GM12878 (cell line): ENCODE data around the gene RTCB. TPM values are rescaled to one million over a fixed set of nuclear protein-coding genes. Genes with fewer than 3 reads are reported as not detected.

Experiments used
- ATAC-seq: fragments of 200-7000 bp; cut with Tn5 transposase; 3 replicates; pipeline ENCODE4 v1.9.1; 2020; ENCODE audit warnings: mild to moderate bottlenecking, moderate library complexity
- BruUV-seq: library from RNA; stranded (reverse); fragments of 400-500 nt; replicated peaks from 2 replicates; lab custom pipeline; 2021; lab: Mats Ljungman, UMichigan
- CTCF ChIA-PET: fragments of 300-600 bp; sonication (Branson Sonifier 250); formaldehyde crosslinking; extraction: SDS; loops from one replicate; lab custom pipeline; 2021; ENCODE audit warnings: inconsistent platforms; lab: Yijun Ruan, JAX
- POLR2A ChIA-PET: fragments of 350-600 bp; formaldehyde crosslinking; extraction: SDS; loops from one replicate; lab custom pipeline; 2021; ENCODE audit warnings: inconsistent platforms; lab: Charles Lee
- RAD21 ChIA-PET: fragments of 300-600 bp; sonication (Branson Sonifier 250); formaldehyde crosslinking; loops from one replicate; lab custom pipeline; 2023; ENCODE audit warnings: antibody characterized with exemption; ENCODE audit not compliant: unreplicated experiment; lab: Charles Lee
- SMC1A ChIA-PET: fragments of 300-600 bp; sonication (Branson Sonifier 250); formaldehyde crosslinking; loops from one replicate; lab custom pipeline; 2023; ENCODE audit not compliant: unreplicated experiment, uncharacterized antibody; lab: Charles Lee
- DNase-seq: peaks from one replicate; pipeline ENCODE4 v3.0.0-alpha.2; 2011; ENCODE audit warnings: low read depth, low spot score
- FAIRE-seq: peaks from 3 replicates; lab custom pipeline; 2011; peaks lifted over from hg19 to GRCh38; lab: Jason Lieb, UNC
- H2AFZ ChIP-seq: 2 replicates; pipeline ENCODE4 v1.6.0; 2011; ENCODE audit warnings: low read depth, low read length, control low read depth; ENCODE audit not compliant: control insufficient read depth
- H3K27ac ChIP-seq: 2 replicates; pipeline ENCODE4 v1.5.1; 2011; ENCODE audit warnings: control low read depth; ENCODE audit not compliant: control insufficient read depth, insufficient read depth
- H3K27me3 ChIP-seq, 2 experiments: replicated peaks in 1 of 2; 2 replicates each; pipeline versions ENCODE4 v1.6.0 to v1.6.1; 2011; ENCODE audit warnings: low read length in 1 of 2; ENCODE audit not compliant: control insufficient read depth in 2 of 2, insufficient read depth in 2 of 2
- H3K36me3 ChIP-seq, 2 experiments: 2 replicates each; pipeline ENCODE4 v1.5.1; 2011; ENCODE audit warnings: low read length in 1 of 2; ENCODE audit not compliant: control insufficient read depth in 2 of 2, insufficient read depth in 2 of 2
- H3K4me1 ChIP-seq: 2 replicates; pipeline ENCODE4 v1.6.1; 2011; ENCODE audit warnings: mild to moderate bottlenecking, low read length, moderate library complexity, mixed read lengths; ENCODE audit not compliant: control insufficient read depth, insufficient read depth
- H3K4me2 ChIP-seq: 2 replicates; pipeline ENCODE4 v1.6.0; 2011; ENCODE audit warnings: control low read depth; ENCODE audit not compliant: control insufficient read depth, insufficient read depth
- H3K4me3 ChIP-seq: fragments of 200-600 bp; sonication (generic); 2 replicates; pipeline ENCODE4 v1.5.1; 2016
- H3K79me2 ChIP-seq: 2 replicates; pipeline ENCODE4 v1.6.0; 2011; ENCODE audit warnings: low read length; ENCODE audit not compliant: control insufficient read depth, insufficient read depth
- H3K9ac ChIP-seq: 2 replicates; pipeline ENCODE4 v1.8.0; 2011; ENCODE audit warnings: low read length, control low read depth, mixed read lengths; ENCODE audit not compliant: control insufficient read depth, insufficient read depth
- H3K9me3 ChIP-seq: replicated peaks from 3 replicates; pipeline ENCODE4 v1.5.1; 2011; ENCODE audit warnings: mild to moderate bottlenecking, low read length; ENCODE audit not compliant: control insufficient read depth, insufficient read depth
- H4K20me1 ChIP-seq: 2 replicates; pipeline ENCODE4 v1.6.0; 2011; ENCODE audit not compliant: control insufficient read depth, insufficient read depth
- CTCF ChIP-seq, 3 experiments: IDR thresholded peaks in 2 of 3; conservative IDR thresholded peaks in 1 of 3; 2 replicates each; pipeline ENCODE4 v1.5.1; 2011; ENCODE audit warnings: low read depth in 3 of 3, low read length in 3 of 3, mild to moderate bottlenecking in 3 of 3, control low read depth in 2 of 3, moderate library complexity in 2 of 3, inconsistent platforms in 1 of 3, mixed read lengths in 1 of 3; ENCODE audit not compliant: control insufficient read depth in 2 of 3, insufficient read depth in 1 of 3; ENCODE audit errors: extremely low read depth in 1 of 3
- MEF2A ChIP-seq: IDR thresholded peaks from 2 replicates; pipeline ENCODE4 v1.6.1; 2011; ENCODE audit warnings: low read depth, mild to moderate bottlenecking, low read length, moderate library complexity; ENCODE audit not compliant: insufficient read depth
- RBBP5 ChIP-seq: fragments of 200-600 bp; sonication (generic); conservative IDR thresholded peaks from 2 replicates; pipeline ENCODE4 v1.6.1; 2016
- WGBS: methylation state at CpG from one replicate; pipeline ENCODE4 v1.1.6; 2016; ENCODE audit warnings: low lambda C conversion rate; ENCODE audit not compliant: insufficient replicate concordance, insufficient coverage; ENCODE audit errors: missing lambda C conversion rate; 5-methylcytosine and 5-hydroxymethylcytosine counted together
- in situ Hi-C: fragments of 300-500 bp; cut with MboI; formaldehyde crosslinking; loops from 9 replicates; pipeline ENCODE4 v1.14.3; 2018; ENCODE audit warnings: mixed read lengths
- intact Hi-C: fragments of 100-400 bp; cut with micrococcal nuclease; formaldehyde crosslinking; loops from one replicate; pipeline ENCODE4 v1.14.2; 2022; ENCODE audit not compliant: unreplicated experiment
- polyA plus RNA-seq, 11 experiments: library from polyadenylated mRNA; depleted of rRNA in 4 of 11; unstranded in 6 of 11; stranded (reverse) in 5 of 11; fragments of >200 nt; fragmentation: Nextera tagmentation in 4 of 11; fragmentation: Illumina TruSeq in 1 of 11; extraction: Ambion mirVana in 4 of 11; extraction: Trizol in 1 of 11; gene quantifications; 1 replicate in 1 of 11; 2 replicates in 10 of 11; pipeline versions ENCODE4 v1.2.1 to v1.2.3, GENCODE V29; 2011 to 2016; ENCODE audit warnings: inconsistent platforms in 2 of 11, missing spikeins in 2 of 11, low read depth in 1 of 11
- total RNA-seq, 4 experiments: library from RNA; depleted of rRNA in 3 of 4; stranded (reverse); fragments of >200 nt in 3 of 4; fragmentation: Illumina TruSeq in 1 of 4; extraction: Trizol in 1 of 4; gene quantifications; 2 replicates each; pipeline versions ENCODE4 v1.2.1 to v1.2.3, GENCODE V29; 2013 to 2021
- TF ChIP-seq, protein P1 (sequence below): fragments of 450-650 bp; formaldehyde crosslinking; IDR thresholded peaks from 2 replicates; pipeline ENCODE4 v1.5.0; 2022; ENCODE audit warnings: mild to moderate bottlenecking, missing genetic modification characterization
- TF ChIP-seq, protein P2 (sequence below): IDR thresholded peaks from 2 replicates; pipeline ENCODE4 v1.6.1; 2012; ENCODE audit warnings: low read length, inconsistent platforms

The RTCB gene
- total and polyA plus RNA-seq, 10 of the 15 experiments (the other 5 are each of a cell fraction or from before 2014, with no cell fraction given) = 88.4 to 203 (median 106) TPM

DNA sequence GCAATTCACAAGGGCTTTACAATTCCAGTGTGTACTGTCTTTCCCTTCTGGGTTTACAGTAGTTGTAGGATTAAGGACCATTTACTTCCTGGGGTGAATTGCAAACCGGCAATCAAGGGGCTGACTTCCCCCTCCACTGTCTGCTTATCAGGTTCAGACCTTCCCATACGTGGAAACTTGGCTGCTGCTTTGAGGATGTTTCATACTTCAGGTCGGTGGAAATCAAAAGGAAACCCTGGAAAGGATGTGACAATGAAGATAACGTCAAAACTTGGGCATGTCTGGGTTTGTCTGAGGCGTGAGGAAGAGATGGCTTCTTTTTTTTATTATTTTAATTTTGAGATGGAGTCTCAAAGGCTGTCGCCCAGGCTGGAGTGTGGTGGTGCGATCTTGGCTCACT lies 2.1 kb upstream of the RTCB start:
- WGBS = 69% methylated on average over 7 of the region's 7 CpGs
- no peak for FAIRE-seq
- Histone ChIP-seq H3K4me1 (peaks cover 8% of the 10 kb centered on the region), H4K20me1 (no peaks in the 10 kb centered on the region), H3K36me3 (no peaks in the 10 kb centered on the region), H3K79me2 (peaks cover 25% of the 10 kb centered on the region), H2AFZ (peak overlapping the region; percentile 12; the same call in 1 of the 2 replicates), H3K27ac (no peak overlapping the region), H3K9me3 (no peaks in the 10 kb centered on the region; the same call in 2 of the 3 replicates), H3K4me2 (no peak overlapping the region), H3K27me3 (no peaks in the 10 kb centered on the region), H3K9ac (no peak overlapping the region), H3K4me3 (no peak overlapping the region)
- SMC1A ChIA-PET = no interaction called here
- RAD21 ChIA-PET = no interaction called here
- TF ChIP-seq, protein P1, sequence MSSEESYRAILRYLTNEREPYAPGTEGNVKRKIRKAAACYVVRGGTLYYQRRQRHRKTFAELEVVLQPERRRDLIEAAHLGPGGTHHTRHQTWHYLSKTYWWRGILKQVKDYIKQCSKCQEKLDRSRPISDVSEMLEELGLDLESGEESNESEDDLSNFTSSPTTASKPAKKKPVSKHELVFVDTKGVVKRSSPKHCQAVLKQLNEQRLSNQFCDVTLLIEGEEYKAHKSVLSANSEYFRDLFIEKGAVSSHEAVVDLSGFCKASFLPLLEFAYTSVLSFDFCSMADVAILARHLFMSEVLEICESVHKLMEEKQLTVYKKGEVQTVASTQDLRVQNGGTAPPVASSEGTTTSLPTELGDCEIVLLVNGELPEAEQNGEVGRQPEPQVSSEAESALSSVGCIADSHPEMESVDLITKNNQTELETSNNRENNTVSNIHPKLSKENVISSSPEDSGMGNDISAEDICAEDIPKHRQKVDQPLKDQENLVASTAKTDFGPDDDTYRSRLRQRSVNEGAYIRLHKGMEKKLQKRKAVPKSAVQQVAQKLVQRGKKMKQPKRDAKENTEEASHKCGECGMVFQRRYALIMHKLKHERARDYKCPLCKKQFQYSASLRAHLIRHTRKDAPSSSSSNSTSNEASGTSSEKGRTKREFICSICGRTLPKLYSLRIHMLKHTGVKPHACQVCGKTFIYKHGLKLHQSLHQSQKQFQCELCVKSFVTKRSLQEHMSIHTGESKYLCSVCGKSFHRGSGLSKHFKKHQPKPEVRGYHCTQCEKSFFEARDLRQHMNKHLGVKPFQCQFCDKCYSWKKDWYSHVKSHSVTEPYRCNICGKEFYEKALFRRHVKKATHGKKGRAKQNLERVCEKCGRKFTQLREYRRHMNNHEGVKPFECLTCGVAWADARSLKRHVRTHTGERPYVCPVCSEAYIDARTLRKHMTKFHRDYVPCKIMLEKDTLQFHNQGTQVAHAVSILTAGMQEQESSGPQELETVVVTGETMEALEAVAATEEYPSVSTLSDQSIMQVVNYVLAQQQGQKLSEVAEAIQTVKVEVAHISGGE (CRISPR knock-in tag) = no peak
- TF ChIP-seq, protein P2, sequence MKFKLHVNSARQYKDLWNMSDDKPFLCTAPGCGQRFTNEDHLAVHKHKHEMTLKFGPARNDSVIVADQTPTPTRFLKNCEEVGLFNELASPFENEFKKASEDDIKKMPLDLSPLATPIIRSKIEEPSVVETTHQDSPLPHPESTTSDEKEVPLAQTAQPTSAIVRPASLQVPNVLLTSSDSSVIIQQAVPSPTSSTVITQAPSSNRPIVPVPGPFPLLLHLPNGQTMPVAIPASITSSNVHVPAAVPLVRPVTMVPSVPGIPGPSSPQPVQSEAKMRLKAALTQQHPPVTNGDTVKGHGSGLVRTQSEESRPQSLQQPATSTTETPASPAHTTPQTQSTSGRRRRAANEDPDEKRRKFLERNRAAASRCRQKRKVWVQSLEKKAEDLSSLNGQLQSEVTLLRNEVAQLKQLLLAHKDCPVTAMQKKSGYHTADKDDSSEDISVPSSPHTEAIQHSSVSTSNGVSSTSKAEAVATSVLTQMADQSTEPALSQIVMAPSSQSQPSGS = no peak
- no peak for TF ChIP-seq MEF2A
- no peak for TF ChIP-seq RBBP5
- TF ChIP-seq CTCF (IDR thresholded peaks at IDR 0.05 in 2 of 3, conservative IDR thresholded peaks at IDR 0.05 in 1 of 3; ENCODE audit: control insufficient read depth in 2 of 3, extremely low read depth in 1 of 3, insufficient read depth in 1 of 3, low read depth in 3 of 3, low read length in 3 of 3) = no peak
- intact Hi-C loops = no loop called here
- no peak for ATAC-seq
- POLR2A ChIA-PET = no interaction called here
- BruUV-seq = no TSS peak
- in situ Hi-C loops = no loop called here
- DNase-seq = no peak
- CTCF ChIA-PET = no interaction called here
